Esophagus mucosa (tissue), 1 donor: ENCODE results near the gene PCDHB7. TPM values are rescaled to one million over a fixed set of nuclear protein-coding genes. Genes with fewer than 3 reads are reported as not detected.
"Not testable (repeated sequence)": the region's sequence is repeated elsewhere in the genome, so short reads cannot be mapped to it uniquely, and the experiment has no call there.

Source experiments
- ATAC-seq: fragments of 200-7000 bp; cut with Tn5 transposase; one replicate; pipeline ENCODE4 v1.9.1; 2020
- total RNA-seq: library from RNA; stranded (reverse); gene quantifications from one replicate; pipeline ENCODE4 v1.2.4, GENCODE V29; 2023
- donor health status: DM: yes; HTN: yes; CAD: no.

Gene PCDHB7
- total RNA-seq: 0.20 TPM

DNA sequence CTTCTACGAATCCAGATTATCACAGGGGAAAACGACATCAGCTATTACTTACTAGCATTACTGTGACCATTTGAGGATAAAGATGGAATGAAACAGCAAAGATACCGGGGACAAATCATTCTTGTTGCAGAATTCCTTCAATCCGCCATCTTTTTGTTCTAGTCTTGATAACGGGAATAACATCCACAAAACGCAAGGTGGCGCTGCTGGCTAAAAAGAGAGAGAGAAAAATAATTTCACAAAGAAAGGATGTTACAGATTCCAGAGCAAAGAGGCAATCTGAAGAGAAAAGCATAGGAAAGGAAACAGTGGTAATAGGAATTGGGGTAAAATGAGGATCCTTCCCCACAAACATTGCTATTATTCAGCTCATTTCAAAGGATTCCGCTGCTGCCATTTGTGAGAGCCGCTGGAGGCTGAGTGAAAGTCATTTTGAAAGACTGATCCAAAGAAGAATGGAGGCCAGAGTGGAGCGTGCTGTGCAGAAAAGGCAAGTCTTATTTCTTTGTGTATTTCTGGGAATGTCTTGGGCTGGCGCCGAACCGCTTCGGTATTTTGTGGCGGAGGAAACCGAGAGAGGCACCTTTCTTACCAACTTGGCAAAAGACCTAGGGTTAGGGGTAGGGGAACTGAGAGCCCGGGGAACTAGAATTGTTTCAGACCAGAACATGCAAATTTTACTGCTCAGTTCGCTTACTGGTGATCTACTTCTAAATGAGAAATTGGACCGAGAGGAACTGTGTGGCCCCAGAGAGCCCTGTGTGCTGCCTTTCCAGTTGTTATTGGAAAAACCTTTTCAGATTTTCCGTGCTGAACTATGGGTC, at the start of gene PCDHB7:
Gene PCDHB7 (plus strand): TSS at position 264 of the 824 bp plus-strand sequence. CDS start 192 bp downstream, at position 456.
- ATAC-seq: no peak

DNA sequence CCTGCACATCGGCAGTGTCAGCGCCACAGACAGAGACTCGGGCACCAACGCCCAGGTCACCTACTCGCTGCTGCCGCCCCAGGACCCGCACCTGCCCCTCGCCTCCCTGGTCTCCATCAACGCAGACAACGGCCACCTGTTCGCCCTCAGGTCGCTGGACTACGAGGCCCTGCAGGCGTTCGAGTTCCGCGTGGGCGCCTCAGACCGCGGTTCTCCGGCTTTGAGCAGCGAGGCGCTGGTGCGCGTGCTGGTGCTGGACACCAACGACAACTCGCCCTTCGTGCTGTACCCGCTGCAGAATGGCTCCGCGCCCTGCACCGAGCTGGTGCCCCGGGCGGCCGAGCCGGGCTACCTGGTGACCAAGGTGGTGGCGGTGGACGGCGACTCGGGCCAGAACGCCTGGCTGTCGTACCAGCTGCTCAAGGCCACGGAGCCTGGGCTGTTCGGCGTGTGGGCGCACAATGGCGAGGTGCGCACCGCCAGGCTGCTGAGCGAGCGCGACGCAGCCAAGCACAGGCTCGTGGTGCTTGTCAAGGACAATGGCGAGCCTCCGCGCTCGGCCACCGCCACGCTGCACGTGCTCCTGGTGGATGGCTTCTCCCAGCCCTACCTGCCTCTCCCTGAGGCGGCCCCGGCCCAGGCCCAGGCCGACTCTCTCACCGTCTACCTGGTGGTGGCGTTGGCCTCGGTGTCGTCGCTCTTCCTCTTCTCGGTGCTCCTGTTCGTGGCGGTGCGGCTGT, 48.9 kb upstream of the PCDHB7 start:
- not testable (repeated sequence) for ATAC-seq

GRCh38 chr5:141127305-141127704, 45.1 kb upstream of the PCDHB7 start:
- no peak for ATAC-seq

DNA sequence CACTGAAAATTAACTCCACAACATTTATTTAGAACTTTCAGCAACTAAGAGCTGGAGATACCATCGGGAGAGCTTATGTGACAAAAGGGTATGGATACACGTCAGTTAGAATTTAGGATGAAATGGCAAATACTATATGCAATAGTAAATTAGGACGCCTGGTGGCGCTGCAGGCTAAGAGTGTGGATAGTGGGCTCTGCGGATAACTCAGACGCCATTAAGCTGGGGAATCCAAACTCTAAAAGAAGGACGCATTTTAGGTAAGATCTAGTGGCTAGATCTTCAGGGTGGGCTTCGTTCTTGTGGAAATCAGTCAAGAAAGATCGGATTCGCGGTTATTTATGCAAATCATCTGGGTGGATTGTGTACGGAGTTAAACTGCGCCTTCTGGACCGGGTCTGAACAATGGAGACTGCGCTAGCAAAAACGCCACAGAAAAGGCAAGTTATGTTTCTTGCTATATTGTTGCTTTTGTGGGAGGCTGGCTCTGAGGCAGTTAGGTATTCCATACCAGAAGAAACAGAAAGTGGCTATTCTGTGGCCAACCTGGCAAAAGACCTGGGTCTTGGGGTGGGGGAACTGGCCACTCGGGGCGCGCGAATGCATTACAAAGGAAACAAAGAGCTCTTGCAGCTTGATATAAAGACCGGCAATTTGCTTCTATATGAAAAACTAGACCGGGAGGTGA, 37.3 kb upstream of the PCDHB7 start, which contains the start of gene PCDHB5:
Gene PCDHB5 (plus strand): TSS at position 177 of the 688 bp plus-strand sequence. CDS start 229 bp downstream, at position 406.
- ATAC-seq: no peak

- ATAC-seq: no peak
These were observed 36.7 kb upstream of the PCDHB7 start for GRCh38 chr5:141135718-141136266.

DNA sequence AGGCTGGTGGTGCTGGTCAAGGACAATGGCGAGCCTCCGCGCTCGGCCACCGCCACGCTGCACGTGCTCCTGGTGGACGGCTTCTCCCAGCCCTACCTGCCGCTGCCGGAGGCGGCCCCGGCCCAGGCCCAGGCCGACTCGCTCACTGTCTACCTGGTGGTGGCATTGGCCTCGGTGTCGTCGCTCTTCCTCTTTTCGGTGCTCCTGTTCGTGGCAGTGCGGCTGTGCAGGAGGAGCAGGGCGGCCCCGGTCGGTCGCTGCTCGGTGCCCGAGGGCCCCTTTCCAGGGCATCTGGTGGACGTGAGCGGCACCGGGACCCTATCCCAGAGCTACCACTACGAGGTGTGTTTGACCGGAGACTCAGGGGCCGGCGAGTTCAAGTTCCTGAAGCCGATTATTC, 35.1 kb upstream of the PCDHB7 start:
- ATAC-seq: not testable (repeated sequence)

- ATAC-seq: no peak
These were observed 22.6 kb upstream of the PCDHB7 start, which contains the start of gene PCDHB6 for GRCh38 chr5:141149812-141150211. Gene PCDHB6 (plus strand): TSS chr5:141150057. CDS start chr5:141150258, 201 bp downstream.

- ATAC-seq: no peak
These were observed 22.0 kb upstream of the PCDHB7 start for GRCh38 chr5:141150224-141150992.

- no peak for ATAC-seq
These were observed 21.5 kb upstream of the PCDHB7 start for GRCh38 chr5:141150993-141151325.

GRCh38 chr5:141151632-141152031, 20.8 kb upstream of the PCDHB7 start:
- ATAC-seq: not testable (repeated sequence)

GRCh38 chr5:141152096-141152495, 20.3 kb upstream of the PCDHB7 start:
- not testable (repeated sequence) for ATAC-seq

- ATAC-seq: no peak
These were observed 16.7 kb upstream of the PCDHB7 start for GRCh38 chr5:141155540-141156374.

- ATAC-seq: not testable (repeated sequence)
These were observed 15.1 kb upstream of the PCDHB7 start for GRCh38 chr5:141157356-141157755.

DNA sequence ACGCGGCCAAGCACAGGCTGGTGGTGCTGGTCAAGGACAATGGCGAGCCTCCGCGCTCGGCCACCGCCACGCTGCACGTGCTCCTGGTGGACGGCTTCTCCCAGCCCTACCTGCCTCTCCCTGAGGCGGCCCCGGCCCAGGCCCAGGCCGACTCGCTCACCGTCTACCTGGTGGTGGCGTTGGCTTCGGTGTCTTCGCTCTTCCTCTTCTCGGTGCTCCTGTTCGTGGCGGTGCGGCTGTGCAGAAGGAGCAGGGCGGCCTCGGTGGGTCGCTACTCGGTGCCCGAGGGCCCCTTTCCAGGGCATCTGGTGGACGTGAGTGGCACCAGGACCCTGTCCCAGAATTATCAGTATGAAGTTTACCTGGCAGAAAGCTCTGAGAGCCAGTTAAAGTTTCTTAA, 14.5 kb upstream of the PCDHB7 start:
- not testable (repeated sequence) for ATAC-seq

- ATAC-seq: not testable (repeated sequence)
These were observed 2.1 kb downstream of the PCDHB7 start for GRCh38 chr5:141174291-141175104.

GRCh38 chr5:141175933-141176332, 3.5 kb downstream of the PCDHB7 start:
- no peak for ATAC-seq

DNA sequence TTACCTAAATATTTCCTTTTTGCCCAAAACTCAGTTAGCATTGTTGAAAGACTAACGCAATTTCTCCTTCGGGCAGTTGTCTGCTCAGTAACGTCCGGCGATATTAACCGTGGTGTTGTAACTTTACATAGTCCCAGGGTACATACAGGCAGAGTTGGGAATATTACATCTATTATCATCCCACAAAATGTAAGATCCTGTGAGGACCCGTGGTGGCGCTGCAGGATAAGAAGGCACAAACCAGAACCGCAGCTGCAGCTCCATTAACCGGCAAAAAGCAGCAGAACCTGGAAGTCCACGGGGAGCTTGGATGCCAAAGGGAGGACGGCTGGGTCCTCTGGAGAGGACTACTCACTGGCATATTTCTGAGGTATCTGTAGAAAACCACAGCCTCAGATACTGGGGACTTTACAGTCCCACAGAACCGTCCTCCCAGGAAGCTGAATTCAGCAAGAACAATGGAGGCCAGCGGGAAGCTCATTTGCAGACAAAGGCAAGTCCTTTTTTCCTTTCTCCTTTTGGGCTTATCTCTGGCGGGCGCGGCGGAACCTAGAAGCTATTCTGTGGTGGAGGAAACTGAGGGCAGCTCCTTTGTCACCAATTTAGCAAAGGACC, 5.2 kb downstream of the PCDHB7 start, which contains the start of gene PCDHB8:
Gene PCDHB8 (plus strand): TSS at position 214 of the 615 bp plus-strand sequence. CDS start 245 bp downstream, at position 459.
- not testable (repeated sequence) for ATAC-seq

DNA sequence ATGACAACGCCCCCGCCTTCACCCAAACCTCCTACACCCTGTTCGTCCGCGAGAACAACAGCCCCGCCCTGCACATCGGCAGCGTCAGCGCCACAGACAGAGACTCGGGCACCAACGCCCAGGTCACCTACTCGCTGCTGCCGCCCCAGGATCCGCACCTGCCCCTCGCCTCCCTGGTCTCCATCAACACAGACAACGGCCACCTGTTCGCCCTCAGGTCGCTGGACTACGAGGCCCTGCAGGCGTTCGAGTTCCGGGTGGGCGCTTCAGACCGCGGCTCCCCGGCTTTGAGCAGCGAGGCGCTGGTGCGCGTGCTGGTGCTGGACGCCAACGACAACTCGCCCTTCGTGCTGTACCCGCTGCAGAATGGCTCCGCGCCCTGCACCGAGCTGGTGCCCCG, 6.9 kb downstream of the PCDHB7 start:
- not testable (repeated sequence) for ATAC-seq

DNA sequence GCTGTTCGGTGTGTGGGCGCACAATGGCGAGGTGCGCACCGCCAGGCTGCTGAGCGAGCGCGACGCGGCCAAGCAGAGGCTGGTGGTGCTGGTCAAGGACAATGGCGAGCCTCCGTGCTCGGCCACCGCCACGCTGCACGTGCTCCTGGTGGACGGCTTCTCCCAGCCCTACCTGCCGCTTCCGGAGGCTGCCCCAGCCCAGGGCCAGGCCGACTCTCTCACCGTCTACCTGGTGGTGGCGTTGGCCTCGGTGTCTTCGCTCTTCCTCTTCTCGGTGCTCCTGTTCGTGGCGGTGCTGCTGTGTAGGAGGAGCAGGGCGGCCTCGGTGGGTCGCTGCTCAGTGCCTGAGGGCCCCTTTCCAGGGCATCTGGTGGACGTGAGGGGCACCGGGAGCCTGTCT, 7.4 kb downstream of the PCDHB7 start:
- not testable (repeated sequence) for ATAC-seq
